H1 (cell line): Measurements from ENCODE around the gene CEP89. TPM values are rescaled to one million over a fixed set of nuclear protein-coding genes. Genes with fewer than 3 reads are reported as not detected.

ENCODE experiments used
- CTCF ChIA-PET: fragments of 300-600 bp; sonication (Branson Sonifier 250); formaldehyde crosslinking; loops from one replicate; lab custom pipeline; 2021; ENCODE audit not compliant: partially characterized antibody; lab: Charles Lee
- POLR2A ChIA-PET: fragments of 300-600 bp; sonication (Branson Sonifier 250); formaldehyde crosslinking; loops from one replicate; lab custom pipeline; 2021; ENCODE audit warnings: inconsistent platforms; ENCODE audit not compliant: partially characterized antibody; lab: Charles Lee
- DNase-seq, 2 experiments: peaks; one replicate each; pipeline versions ENCODE4 v3.0.0 to v3.0.0-alpha.2; 2010 to 2022; ENCODE audit warnings: low spot score in 2 of 2, low read depth in 1 of 2, mixed read lengths in 1 of 2
- FAIRE-seq: peaks from 2 replicates; lab custom pipeline; 2011; peaks lifted over from hg19 to GRCh38; lab: Jason Lieb, UNC
- H2AFZ ChIP-seq: 2 replicates; pipeline ENCODE4 v1.8.1; 2012; ENCODE audit warnings: low read length, inconsistent platforms
- H2AK5ac ChIP-seq: 2 replicates; pipeline ENCODE4 v1.6.1; 2013; ENCODE audit warnings: low read depth, low read length
- H2BK120ac ChIP-seq: replicated peaks from 2 replicates; pipeline ENCODE3; 2013; ENCODE audit warnings: low read depth, low read length, inconsistent platforms
- H2BK12ac ChIP-seq: 2 replicates; pipeline ENCODE4 v1.6.1; 2013; ENCODE audit warnings: low read depth, low read length
- H2BK15ac ChIP-seq: 2 replicates; pipeline ENCODE4 v1.6.1; 2013; ENCODE audit warnings: low read length
- H2BK20ac ChIP-seq: 2 replicates; pipeline ENCODE4 v1.6.1; 2013; ENCODE audit warnings: low read length
- H2BK5ac ChIP-seq: 2 replicates; pipeline ENCODE4 v1.6.1; 2013; ENCODE audit warnings: low read depth, low read length
- H3K14ac ChIP-seq: 2 replicates; pipeline ENCODE4 v1.6.1; 2013; ENCODE audit warnings: inconsistent platforms; ENCODE audit not compliant: insufficient read length
- H3K18ac ChIP-seq: 2 replicates; pipeline ENCODE4 v1.6.1; 2013; ENCODE audit warnings: low read length; ENCODE audit errors: extremely low read depth
- H3K23ac ChIP-seq: 2 replicates; pipeline ENCODE4 v1.6.1; 2013; ENCODE audit warnings: inconsistent platforms; ENCODE audit not compliant: insufficient read length
- H3K23me2 ChIP-seq: 2 replicates; pipeline ENCODE4 v1.6.1; 2013; ENCODE audit warnings: low read depth, low read length
- H3K27ac ChIP-seq: 2 replicates; pipeline ENCODE4 v1.6.1; 2011; ENCODE audit warnings: low read depth, low read length, inconsistent platforms
- H3K27me3 ChIP-seq, 4 experiments: replicated peaks in 1 of 4; 1 replicate in 1 of 4; 2 replicates in 3 of 4; pipeline versions ENCODE4 v1.6.1 to v1.8.1; 2011 to 2013; ENCODE audit warnings: low read length in 3 of 4, mild to moderate bottlenecking in 3 of 4, inconsistent platforms in 2 of 4, mixed read lengths in 2 of 4, moderate library complexity in 1 of 4; ENCODE audit not compliant: control insufficient read depth in 3 of 4, insufficient read depth in 3 of 4; ENCODE audit errors: extremely low read depth in 1 of 4
- H3K36me3 ChIP-seq, 4 experiments: 2 replicates each; pipeline versions ENCODE4 v1.6.1 to v1.8.1; 2011 to 2013; ENCODE audit warnings: mild to moderate bottlenecking in 4 of 4, low read length in 3 of 4, moderate library complexity in 2 of 4, control low read depth in 1 of 4, inconsistent platforms in 1 of 4; ENCODE audit not compliant: insufficient read depth in 4 of 4, control insufficient read depth in 2 of 4
- H3K4ac ChIP-seq: replicated peaks from 2 replicates; pipeline ENCODE3; 2013; ENCODE audit warnings: low read length, low read depth, mixed read lengths, inconsistent platforms; ENCODE audit not compliant: insufficient read length
- H3K4me1 ChIP-seq, 4 experiments: replicated peaks in 1 of 4; 1 replicate in 1 of 4; 2 replicates in 3 of 4; pipeline versions ENCODE4 v1.6.1 to v1.8.1; 2011 to 2013; ENCODE audit warnings: low read length in 3 of 4, inconsistent platforms in 2 of 4, mixed read lengths in 1 of 4; ENCODE audit not compliant: insufficient read depth in 4 of 4, control insufficient read depth in 3 of 4
- H3K4me2 ChIP-seq, 2 experiments: 2 replicates each; pipeline versions ENCODE4 v1.6.1 to v1.8.1; 2011 to 2013; ENCODE audit warnings: low read depth in 2 of 2, low read length in 2 of 2, control low read depth in 1 of 2, inconsistent platforms in 1 of 2, mild to moderate bottlenecking in 1 of 2; ENCODE audit not compliant: insufficient read depth in 1 of 2
- H3K4me3 ChIP-seq, 4 experiments: fragments of 200-600, 300-600 bp in 1 of 4; sonication (generic), shearing (Covaris generic), sonication (Bioruptor Twin) in 1 of 4; 2 replicates each; pipeline versions ENCODE4 v1.5.1 to v1.8.1; 2011 to 2016; ENCODE audit warnings: low read length in 4 of 4, low read depth in 3 of 4, control low read depth in 2 of 4, inconsistent platforms in 2 of 4, mild to moderate bottlenecking in 2 of 4, mixed read lengths in 1 of 4, moderate library complexity in 1 of 4; ENCODE audit not compliant: insufficient read depth in 2 of 4; ENCODE audit errors: extremely low read depth in 1 of 4
- H3K56ac ChIP-seq: replicated peaks from 2 replicates; pipeline ENCODE3; 2013; ENCODE audit warnings: low read depth, mild to moderate bottlenecking, mixed read lengths, low read length, inconsistent platforms; ENCODE audit not compliant: insufficient read length
- H3K79me1 ChIP-seq: 2 replicates; pipeline ENCODE4 v1.6.1; 2013; ENCODE audit warnings: low read depth, low read length, control low read depth
- H3K79me2 ChIP-seq, 2 experiments: 2 replicates each; pipeline versions ENCODE4 v1.6.1 to v1.8.1; 2012 to 2013; ENCODE audit warnings: low read length in 2 of 2, mild to moderate bottlenecking in 2 of 2, inconsistent platforms in 1 of 2; ENCODE audit not compliant: insufficient read depth in 2 of 2, control insufficient read depth in 1 of 2
- H3K9ac ChIP-seq, 4 experiments: replicated peaks in 1 of 4; 1 replicate in 1 of 4; 2 replicates in 3 of 4; pipeline versions ENCODE4 v1.6.1 to v1.8.1; 2011 to 2013; ENCODE audit warnings: low read depth in 3 of 4, low read length in 3 of 4, control low read depth in 2 of 4, mild to moderate bottlenecking in 2 of 4, moderate library complexity in 2 of 4, inconsistent platforms in 1 of 4; ENCODE audit errors: extremely low read depth in 1 of 4
- H3K9me3 ChIP-seq, 2 experiments: 2 replicates each; pipeline versions ENCODE4 v1.6.1 to v1.8.1; 2012 to 2013; ENCODE audit warnings: mild to moderate bottlenecking in 2 of 2, moderate library complexity in 2 of 2, control low read depth in 1 of 2, inconsistent platforms in 1 of 2, low read depth in 1 of 2, low read length in 1 of 2, mixed read lengths in 1 of 2; ENCODE audit not compliant: insufficient read depth in 2 of 2
- H4K20me1 ChIP-seq, 2 experiments: replicated peaks in 1 of 2; 2 replicates each; pipeline versions ENCODE3 to v1.8.1; 2011 to 2013; ENCODE audit warnings: inconsistent platforms in 2 of 2, low read length in 2 of 2, mild to moderate bottlenecking in 1 of 2; ENCODE audit not compliant: insufficient read depth in 2 of 2, control insufficient read depth in 1 of 2
- H4K5ac ChIP-seq: 2 replicates; pipeline ENCODE4 v1.6.1; 2013; ENCODE audit warnings: low read length, low read depth, mixed read lengths, inconsistent platforms; ENCODE audit not compliant: insufficient read length
- H4K8ac ChIP-seq: 2 replicates; pipeline ENCODE4 v1.8.0; 2013; ENCODE audit warnings: mild to moderate bottlenecking, moderate library complexity, low read length, inconsistent platforms; ENCODE audit not compliant: insufficient read depth; ENCODE audit errors: extremely low read depth
- H4K91ac ChIP-seq: replicated peaks from 2 replicates; pipeline ENCODE3; 2013; ENCODE audit warnings: low read length, mixed read lengths, inconsistent platforms; ENCODE audit not compliant: insufficient read length
- BACH1 ChIP-seq: IDR thresholded peaks from 2 replicates; pipeline ENCODE4 v1.6.1; 2012; ENCODE audit warnings: low read length, improper control_type of control experiment
- CBX5 ChIP-seq: fragments of 300-800, 300-1000 bp; sonication (generic); IDR thresholded peaks from 2 replicates; pipeline ENCODE4 v1.7.1; 2016; ENCODE audit warnings: antibody characterized with exemption, low read length, low read depth
- SIRT6 ChIP-seq: IDR thresholded peaks from one replicate; pipeline ENCODE4 v1.7.1; 2012; ENCODE audit warnings: low read length, inconsistent platforms
- SP4 ChIP-seq: IDR thresholded peaks from 2 replicates; pipeline ENCODE4 v1.6.1; 2012; ENCODE audit warnings: low read length, inconsistent platforms
- SRF ChIP-seq: IDR thresholded peaks from 2 replicates; pipeline ENCODE4 v1.6.1; 2011; ENCODE audit warnings: mild to moderate bottlenecking, low read depth, low read length, moderate library complexity
- WGBS, 2 experiments: shearing (Covaris generic) in 1 of 2; methylation state at CpG; one replicate each; pipeline versions ENCODE4 v1.1.6 to v1.1.7; 2013 to 2015; ENCODE audit warnings: low lambda C conversion rate in 2 of 2, mixed read lengths in 2 of 2, inconsistent platforms in 1 of 2, low coverage in 1 of 2, missing lambda C conversion rate in 1 of 2; ENCODE audit not compliant: insufficient replicate concordance in 2 of 2, insufficient coverage in 1 of 2, insufficient read length in 1 of 2; ENCODE audit errors: extremely low coverage in 1 of 2, missing lambda C conversion rate in 1 of 2; 5-methylcytosine and 5-hydroxymethylcytosine counted together
- polyA plus RNA-seq, 7 experiments: library from polyadenylated mRNA; depleted of rRNA in 3 of 7; stranded (reverse) in 5 of 7; unstranded in 2 of 7; fragments of >200 nt in 5 of 7; fragments of 200-250 nt in 2 of 7; gene quantifications; 1 replicate in 5 of 7; 2 replicates in 1 of 7; 4 replicates in 1 of 7; pipeline versions ENCODE4 v1.2.1 to v1.2.3, GENCODE V29; 2011 to 2013; ENCODE audit warnings: missing spikeins in 2 of 7, mixed read lengths in 2 of 7
- total RNA-seq: library from RNA; stranded (reverse); fragmentation: NEBNext Ultra II Directional; extraction: Animal tissue kit (Norgen Biotek cat#: 25700); gene quantifications from 2 replicates; pipeline ENCODE4 v1.2.1, GENCODE V29; 2021

The CEP89 gene
- total and polyA plus RNA-seq, 2 of the 8 experiments (the other 6 are each of a cell fraction or from before 2014, with no cell fraction given): 23.0 to 23.6 TPM

DNA sequence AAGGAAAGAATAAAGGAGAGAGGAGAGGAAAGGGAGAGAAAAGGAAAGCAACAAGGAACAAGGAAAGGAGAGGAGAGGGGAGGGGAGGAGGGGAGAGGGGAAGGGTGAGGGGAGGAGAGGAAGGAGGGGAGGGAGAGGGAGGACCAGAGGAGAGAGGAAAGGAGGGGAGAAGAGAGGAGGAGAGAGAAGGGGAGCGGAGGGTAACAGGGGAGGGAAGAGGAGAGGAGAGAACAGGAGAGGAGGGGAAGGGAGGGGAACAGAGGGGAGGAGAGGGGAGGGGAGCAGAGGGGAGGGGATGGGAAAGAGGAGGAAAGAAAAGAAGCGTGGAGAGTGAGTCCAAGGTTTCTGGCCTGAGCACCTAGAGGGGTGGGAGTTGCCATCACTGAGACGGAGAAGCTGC, 27.0 kb upstream of the CEP89 start:
- no peak overlapping the region for H2BK20ac ChIP-seq
- H3K23ac ChIP-seq: no peak overlapping the region
- no peak overlapping the region for H2BK5ac ChIP-seq
- H2BK120ac ChIP-seq: no peak overlapping the region
- no peak overlapping the region for H3K4me3 ChIP-seq
- no peak overlapping the region for H4K91ac ChIP-seq
- H3K18ac ChIP-seq: no peak overlapping the region
- H4K20me1 ChIP-seq: peaks cover 0 to 2% of the 10 kb centered on the region in 2 experiments
- H4K8ac ChIP-seq: no peak overlapping the region
- WGBS, 2 experiments: 65% methylated on average over 2 of the region's 3 CpGs; no CpG with 5 or more reads in 1 of the 2 experiments
- H3K79me1 ChIP-seq: no peaks in the 10 kb centered on the region
- no peak overlapping the region for H4K5ac ChIP-seq
- no peak for DNase-seq
- peaks cover 6 to 32% (median 17%) of the 10 kb centered on the region in 4 experiments; a peak in 6 of 8 replicates for H3K36me3 ChIP-seq
- no peak overlapping the region for H2AFZ ChIP-seq
- no peak overlapping the region for H2BK15ac ChIP-seq
- H3K23me2 ChIP-seq: no peaks in the 10 kb centered on the region
- no peaks in the 10 kb centered on the region for H3K4me1 ChIP-seq
- H3K4me2 ChIP-seq: no peak overlapping the region
- ChIA-PET POLR2A (no interaction called here), CTCF (interaction anchor here (0.7 kb wide), 1 partner anchor 333 kb away, joined by 3 read pairs; no protein-coding TSS in a partner anchor)
- no peak overlapping the region for H3K14ac ChIP-seq
- no peak for FAIRE-seq
- no peaks in the 10 kb centered on the region for H3K27me3 ChIP-seq
- H2BK12ac ChIP-seq: no peak overlapping the region
- H3K27ac ChIP-seq: no peak overlapping the region
- H2AK5ac ChIP-seq: no peak overlapping the region
- no peaks in the 10 kb centered on the region for H3K79me2 ChIP-seq
- no peaks in the 10 kb centered on the region for H3K9me3 ChIP-seq
- H3K56ac ChIP-seq: no peak overlapping the region
- no peak overlapping the region for H3K4ac ChIP-seq
- no peak overlapping the region for H3K9ac ChIP-seq
- TF ChIP-seq SP4 (no peak), CBX5 (no peak), SIRT6 (no peak), BACH1 (no peak), SRF (no peak)
